Activated CD8-positive, alpha-beta T cell treated with anti-CD3 and anti-CD28 coated beads for 36 hours (primary cell): ENCODE measurements around the gene TMEM63B. TPM values are rescaled to one million over a fixed set of nuclear protein-coding genes. Genes with fewer than 3 reads are reported as not detected.

Source experiments
- ATAC-seq: fragments of 200-7000 bp; cut with Tn5 transposase; one replicate; pipeline ENCODE4 v1.10.0; 2021; ENCODE audit warnings: mild to moderate bottlenecking, moderate library complexity
- CTCF ChIA-PET: fragments of 350-600 bp; sonication (Branson Sonifier 250); formaldehyde crosslinking; loops from one replicate; lab custom pipeline; 2021; ENCODE audit warnings: antibody characterized with exemption; lab: Charles Lee
- POLR2A ChIA-PET: fragments of 350-600 bp; sonication (Branson Sonifier 250); formaldehyde crosslinking; loops from one replicate; lab custom pipeline; 2021; ENCODE audit warnings: antibody characterized with exemption; lab: Charles Lee
- DNase-seq: peaks from one replicate; pipeline ENCODE4 v3.0.0-alpha.2; 2020
- H3K27ac Mint-ChIP-seq: one replicate; pipeline ENCODE4 v1.8.0; 2021; ENCODE audit warnings: mild to moderate bottlenecking, mixed read lengths
- H3K27me3 Mint-ChIP-seq: one replicate; pipeline ENCODE4 v1.8.0; 2021; ENCODE audit warnings: mixed read lengths
- H3K36me3 Mint-ChIP-seq: one replicate; pipeline ENCODE4 v1.8.0; 2021; ENCODE audit warnings: low read depth, mixed read lengths
- H3K4me1 Mint-ChIP-seq: one replicate; pipeline ENCODE4 v1.8.0; 2021; ENCODE audit warnings: low read depth, mixed read lengths
- H3K4me3 Mint-ChIP-seq: one replicate; pipeline ENCODE4 v1.8.0; 2021; ENCODE audit warnings: mild to moderate bottlenecking, moderate library complexity, mixed read lengths
- H3K9me3 Mint-ChIP-seq: one replicate; pipeline ENCODE4 v1.8.0; 2021; ENCODE audit warnings: mixed read lengths
- intact Hi-C: fragments of 100-400 bp; cut with micrococcal nuclease; formaldehyde crosslinking; loops from one replicate; pipeline ENCODE4 v1.10.0; 2022
- total RNA-seq, 2 experiments: library from RNA; stranded (reverse); gene quantifications; one replicate each; pipeline ENCODE4 v1.2.3, GENCODE V29; 2021
- TF ChIP-seq, protein P1 (sequence below): fragments of 200-600 bp; IDR thresholded peaks from one replicate; pipeline ENCODE4 v1.8.0; 2022; ENCODE audit warnings: antibody characterized with exemption, mild to moderate bottlenecking

Gene TMEM63B
- total RNA-seq, 2 experiments from 2014 or later, result 9.1 to 12.9 TPM

DNA sequence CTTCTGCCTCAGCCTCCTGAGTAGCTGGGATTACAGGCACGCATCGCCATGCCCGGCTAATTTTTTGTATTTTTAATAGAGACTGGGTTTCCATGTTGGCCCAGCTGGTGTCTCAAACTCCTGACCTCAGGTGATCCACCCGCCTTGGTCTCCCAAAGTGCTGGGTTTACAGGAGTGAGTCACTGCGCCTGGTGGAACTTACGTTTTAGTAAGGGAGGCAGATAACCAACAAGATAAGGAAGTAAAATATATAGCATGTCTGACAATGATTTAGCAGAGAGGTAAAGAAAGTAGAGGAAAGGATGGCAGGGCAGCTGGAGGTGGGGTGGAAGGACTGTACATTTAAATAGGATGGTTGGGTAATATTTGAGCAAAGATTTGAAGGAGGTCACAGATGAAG, 76.6 kb downstream of the TMEM63B start:
- no peaks in the 10 kb centered on the region for H3K9me3 Mint-ChIP-seq
- H3K27ac Mint-ChIP-seq, result no peak overlapping the region
- H3K4me3 Mint-ChIP-seq, result no peak overlapping the region
- DNase-seq (no peak), ATAC-seq (no peak)
- TF ChIP-seq, protein P1, sequence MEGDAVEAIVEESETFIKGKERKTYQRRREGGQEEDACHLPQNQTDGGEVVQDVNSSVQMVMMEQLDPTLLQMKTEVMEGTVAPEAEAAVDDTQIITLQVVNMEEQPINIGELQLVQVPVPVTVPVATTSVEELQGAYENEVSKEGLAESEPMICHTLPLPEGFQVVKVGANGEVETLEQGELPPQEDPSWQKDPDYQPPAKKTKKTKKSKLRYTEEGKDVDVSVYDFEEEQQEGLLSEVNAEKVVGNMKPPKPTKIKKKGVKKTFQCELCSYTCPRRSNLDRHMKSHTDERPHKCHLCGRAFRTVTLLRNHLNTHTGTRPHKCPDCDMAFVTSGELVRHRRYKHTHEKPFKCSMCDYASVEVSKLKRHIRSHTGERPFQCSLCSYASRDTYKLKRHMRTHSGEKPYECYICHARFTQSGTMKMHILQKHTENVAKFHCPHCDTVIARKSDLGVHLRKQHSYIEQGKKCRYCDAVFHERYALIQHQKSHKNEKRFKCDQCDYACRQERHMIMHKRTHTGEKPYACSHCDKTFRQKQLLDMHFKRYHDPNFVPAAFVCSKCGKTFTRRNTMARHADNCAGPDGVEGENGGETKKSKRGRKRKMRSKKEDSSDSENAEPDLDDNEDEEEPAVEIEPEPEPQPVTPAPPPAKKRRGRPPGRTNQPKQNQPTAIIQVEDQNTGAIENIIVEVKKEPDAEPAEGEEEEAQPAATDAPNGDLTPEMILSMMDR, result no peak
- no peaks in the 10 kb centered on the region for H3K36me3 Mint-ChIP-seq
- POLR2A ChIA-PET, result no interaction called here
- peaks cover 2% of the 10 kb centered on the region for H3K27me3 Mint-ChIP-seq
- intact Hi-C loops, result no loop called here
- CTCF ChIA-PET, result interaction anchor here (1.1 kb wide), 1 partner anchor 19 kb away, joined by 3 read pairs; the partner anchor contains the start of gene SLC29A1
- H3K4me1 Mint-ChIP-seq, result no peaks in the 10 kb centered on the region

Other genes with a start within 250 kb of the TMEM63B start
- 10 to 100 TPM; 42.8 to 44.3 TPM for gene MRPL14, start 102 bp upstream of the TMEM63B start, total RNA-seq
- under 1 TPM; 0.11 to 0.18 TPM for gene CAPN11, start 31.3 kb downstream of the TMEM63B start, total RNA-seq
- gene MYMX, start 89.4 kb downstream of the TMEM63B start, total RNA-seq, result not detected
- gene SLC29A1, start 96.0 kb downstream of the TMEM63B start, total RNA-seq, result 10 to 100 TPM; 56.1 to 57.4 TPM
- gene HSP90AB1, start 119.5 kb downstream of the TMEM63B start, total RNA-seq, result 1,000 to 10,000 TPM; 2,124 to 2,130 TPM
- 10 to 100 TPM; 15.4 to 16.7 TPM for gene SLC35B2, start 130.0 kb downstream of the TMEM63B start, total RNA-seq
- 10 to 100 TPM; 13.3 to 17.9 TPM for gene NFKBIE, start 138.0 kb downstream of the TMEM63B start, total RNA-seq
- gene TMEM151B, start 142.9 kb downstream of the TMEM63B start, total RNA-seq, result under 1 TPM in 1 of 2 experiments, not detected in 1; 0.05 TPM
- 10 to 100 TPM; 16.2 to 16.3 TPM for gene AARS2, start 185.8 kb downstream of the TMEM63B start, total RNA-seq
- gene SPATS1, start 215.1 kb downstream of the TMEM63B start, total RNA-seq, result not detected